ENCODE measurements around the gene KLHL6.
A peak's percentile ranks its signal among the peaks of the same experiment; 100 is the strongest.

Gene KLHL6

GRCh38 chr3:183564046-183564445 lies 8.5 kb upstream of the KLHL6 start:
- DNase-seq: no peak

GRCh38 chr3:183563536-183563874 lies 8.0 kb upstream of the KLHL6 start:
- DNase-seq: no peak

GRCh38 chr3:183560607-183561006 lies 5.1 kb upstream of the KLHL6 start:
- no peak for DNase-seq

DNA sequence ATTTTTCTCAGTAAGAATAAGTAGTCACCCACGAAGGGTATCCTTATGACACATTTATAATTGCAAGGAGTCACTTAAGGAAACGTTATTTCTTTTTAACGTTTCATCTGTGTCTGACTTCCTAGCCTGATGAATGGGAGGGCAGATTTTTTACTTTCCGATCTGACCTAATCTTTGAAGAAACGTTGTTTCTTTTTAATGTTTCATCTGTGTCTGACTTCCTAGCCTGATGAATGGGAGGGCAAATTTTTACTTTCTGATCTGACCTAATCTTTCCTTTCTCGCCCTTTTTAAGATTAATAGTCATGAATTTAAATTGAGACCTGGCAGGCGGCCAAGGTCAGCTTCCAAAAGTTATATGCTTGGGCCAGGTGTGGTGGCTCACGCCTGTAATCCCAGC lies 3.0 kb upstream of the KLHL6 start:
- no peak for DNase-seq

DNA sequence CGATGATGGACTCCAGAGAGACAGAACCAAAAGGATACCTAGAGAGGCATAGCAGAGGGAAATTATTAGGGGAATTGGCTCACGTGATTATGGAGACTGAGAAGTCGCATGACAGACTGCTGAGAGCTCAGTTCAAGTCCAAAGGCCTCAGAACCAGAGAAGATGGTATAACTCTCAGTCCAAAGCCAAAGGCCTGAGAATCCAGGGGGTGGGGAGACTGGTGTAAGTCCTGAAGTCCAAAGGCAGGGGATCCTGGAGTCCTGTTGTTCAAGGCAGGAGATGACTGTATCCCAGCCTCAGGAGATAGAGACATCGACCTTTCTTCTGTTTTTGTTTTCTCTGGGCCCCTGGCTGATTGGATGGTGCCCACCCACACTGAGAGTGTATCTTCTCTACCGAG lies 1.2 kb upstream of the KLHL6 start:
- no peak for DNase-seq

DNA sequence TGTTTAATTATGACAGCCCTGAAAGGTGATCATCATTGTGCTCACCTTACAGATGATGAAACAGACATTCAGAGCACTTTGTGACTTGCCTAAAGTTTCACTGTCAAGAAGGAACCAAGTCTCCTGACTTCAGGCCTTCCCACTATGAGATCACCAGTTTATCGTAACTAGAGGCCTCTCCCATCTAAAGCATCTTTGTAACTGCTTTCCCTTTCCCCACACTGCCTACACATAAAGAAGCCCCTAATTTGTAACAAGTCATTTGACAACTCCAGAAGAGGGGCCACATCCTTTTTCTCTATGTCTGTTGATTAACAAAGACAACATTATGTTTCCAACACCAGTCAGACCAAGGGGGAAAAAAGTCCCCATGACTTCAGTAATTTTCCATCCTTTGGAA lies 1.1 kb downstream of the KLHL6 start:
- DNase-seq: no peak

DNA sequence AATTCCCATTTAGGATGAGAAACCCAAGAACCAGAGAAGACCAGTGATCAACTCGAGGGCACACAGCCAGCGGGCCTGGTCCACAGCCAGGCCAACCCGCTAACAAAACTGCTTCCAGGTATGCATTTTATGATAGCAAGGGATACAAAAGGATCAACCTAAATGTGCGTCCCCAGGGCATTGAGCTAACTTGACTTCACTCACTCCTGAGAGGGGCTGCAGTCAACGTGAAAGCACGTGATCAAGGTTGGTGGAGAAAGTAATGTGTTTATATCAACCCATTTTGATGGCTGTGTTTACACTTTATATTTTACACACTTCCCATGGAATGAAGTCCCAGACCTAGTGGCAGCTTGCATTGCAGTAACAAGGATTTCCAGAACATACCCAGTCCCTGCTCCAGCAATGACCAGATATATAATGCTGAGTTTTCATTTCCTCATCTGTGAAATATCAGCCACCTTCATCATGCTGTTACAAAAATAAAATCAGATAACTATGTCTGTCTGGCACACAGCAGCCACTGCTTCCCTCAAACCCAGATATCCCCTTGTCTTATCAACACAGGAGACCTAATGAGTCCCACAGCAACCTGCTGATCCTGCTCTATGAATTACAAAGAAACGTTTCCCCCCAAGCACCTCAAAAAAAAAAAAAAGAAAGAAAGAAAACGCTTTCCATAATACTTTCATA lies 2.0 kb downstream of the KLHL6 start:
- DNase-seq: no peak

- DNase-seq: no peak
Measured at GRCh38 chr3:183551930-183552329, 3.6 kb downstream of the KLHL6 start.

DNA sequence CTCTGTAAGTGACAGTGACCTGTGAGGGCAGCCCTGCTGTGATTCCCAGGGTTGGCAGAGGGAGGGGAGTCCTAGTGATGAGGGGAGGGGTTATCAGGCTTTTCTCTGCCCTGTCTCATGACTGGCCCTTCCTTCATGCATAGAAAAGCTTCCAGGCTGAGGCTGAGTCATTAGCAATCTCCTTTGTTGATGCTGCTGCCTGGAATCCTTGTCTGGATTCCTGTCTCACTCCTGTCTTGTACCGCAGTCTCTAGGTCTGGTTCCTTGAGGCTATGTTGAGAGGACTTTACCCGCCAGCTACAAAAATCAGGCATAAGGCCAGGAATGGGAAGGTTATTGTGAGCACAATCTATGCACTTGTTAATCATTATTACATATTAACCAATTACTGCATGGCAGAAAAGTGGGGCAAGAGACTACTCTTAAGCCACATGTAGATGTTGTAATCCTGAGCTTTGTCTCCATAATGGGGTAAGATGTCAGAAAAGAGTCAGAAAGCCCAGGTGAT lies 7.2 kb downstream of the KLHL6 start:
- DNase-seq: peak; percentile 40

DNA sequence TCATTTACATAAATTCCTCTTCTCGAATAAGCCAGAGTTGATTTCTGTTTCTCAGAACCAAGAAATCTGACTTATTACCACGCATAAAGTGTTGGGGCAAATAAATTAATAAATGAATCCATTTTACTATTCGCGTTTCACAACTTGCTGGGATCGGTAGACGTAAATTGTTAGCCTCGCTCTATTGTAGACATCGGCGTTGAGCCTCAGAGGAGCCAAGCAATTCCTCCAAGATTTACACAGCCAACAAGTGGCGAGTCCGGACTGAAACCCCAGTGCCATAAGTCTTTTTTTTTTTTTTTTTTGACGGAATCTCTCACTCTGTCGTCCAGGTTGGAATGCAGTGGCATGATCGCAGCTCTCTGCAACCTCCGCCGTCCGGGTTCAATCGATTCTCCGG lies 8.9 kb downstream of the KLHL6 start:
- no peak for DNase-seq

GRCh38 chr3:183545708-183546107 lies 9.8 kb downstream of the KLHL6 start:
- DNase-seq: no peak

- no peak for DNase-seq
Measured at GRCh38 chr3:183542355-183542754, 13.2 kb downstream of the KLHL6 start.

GRCh38 chr3:183541738-183542137 lies 13.8 kb downstream of the KLHL6 start:
- DNase-seq: no peak

- no peak for DNase-seq
Measured at GRCh38 chr3:183541235-183541655, 14.3 kb downstream of the KLHL6 start.

- no peak for DNase-seq
Measured at GRCh38 chr3:183540501-183541234, 14.8 kb downstream of the KLHL6 start.

DNA sequence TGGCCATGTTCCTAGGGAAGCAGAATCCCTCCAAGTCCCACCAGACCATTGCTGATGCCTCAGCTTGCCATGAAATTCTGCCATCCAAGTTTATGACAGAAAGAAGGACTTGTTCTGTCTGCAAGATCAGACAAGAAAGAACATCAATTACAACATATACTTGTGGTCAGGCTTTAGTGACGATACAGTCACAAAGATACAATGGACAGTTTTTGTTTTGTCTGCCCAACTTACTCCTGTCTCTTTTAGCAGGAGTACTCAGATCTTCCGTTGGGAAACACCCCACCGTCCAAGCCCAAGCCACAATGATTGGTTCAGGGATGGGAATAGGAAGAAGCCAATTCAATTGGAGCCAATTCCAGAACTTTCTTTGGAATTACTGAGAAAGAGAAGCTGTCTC lies 15.7 kb downstream of the KLHL6 start:
- no peak for DNase-seq

DNA sequence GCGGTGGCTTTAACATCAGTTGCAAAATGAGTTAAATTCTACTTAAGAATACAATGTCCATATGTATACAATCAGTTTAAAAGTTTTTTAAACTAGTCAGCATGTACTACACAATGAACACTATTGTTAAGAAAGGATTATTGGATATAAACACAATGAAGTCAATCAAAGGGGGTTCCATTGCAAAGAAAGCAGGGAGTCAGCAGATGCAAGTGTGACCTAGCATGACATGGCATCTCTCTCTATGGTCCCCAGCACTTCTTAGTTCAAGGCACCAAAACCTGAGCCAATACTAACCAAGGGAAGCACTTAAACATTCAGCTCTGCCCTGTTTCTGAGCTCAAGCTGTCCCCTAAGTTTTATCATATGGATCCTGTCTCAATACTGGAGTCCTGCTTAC lies 17.0 kb downstream of the KLHL6 start:
- DNase-seq: no peak

DNA sequence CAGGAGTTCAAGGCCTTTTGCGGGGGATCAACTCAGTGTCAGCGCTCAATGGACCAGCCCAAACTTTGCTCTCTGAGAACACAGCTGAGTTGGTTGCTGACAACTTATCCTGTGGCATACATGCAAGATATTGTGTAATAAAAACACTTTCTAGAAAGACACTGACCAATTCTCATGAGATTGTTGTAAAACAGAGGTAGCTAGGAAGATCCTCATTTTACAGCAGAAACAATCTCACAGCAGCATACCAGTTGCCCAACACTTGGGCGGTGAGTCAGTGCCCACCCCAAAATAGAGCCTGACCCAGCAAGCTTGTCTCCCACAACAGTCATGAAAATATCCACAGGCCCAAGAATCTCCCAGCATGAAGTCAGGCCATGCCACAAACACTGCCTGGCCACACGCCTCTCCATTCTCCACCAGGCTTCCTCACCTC lies 18.2 kb downstream of the KLHL6 start:
- no peak for DNase-seq

- no peak for DNase-seq
Measured at GRCh38 chr3:183536238-183536880, 19.1 kb downstream of the KLHL6 start.

DNA sequence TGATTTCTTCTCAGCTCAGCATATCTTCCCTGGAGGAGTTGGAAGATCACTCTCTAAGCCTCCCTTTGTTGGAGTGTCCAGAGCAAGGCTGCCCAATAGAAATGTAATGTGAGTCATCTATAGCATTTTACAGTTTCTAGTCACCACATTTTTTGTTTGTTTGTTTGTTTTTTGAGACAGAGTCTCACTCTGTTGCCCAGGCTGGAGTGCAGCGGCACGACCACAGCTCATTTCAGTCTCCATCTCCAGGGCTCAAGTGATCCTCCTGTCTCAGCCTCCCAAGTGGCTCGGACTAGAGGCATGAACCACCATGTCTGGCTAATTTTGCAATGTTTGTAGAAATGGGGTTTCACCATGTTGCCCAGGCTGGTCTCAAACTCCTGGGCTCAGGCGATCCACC lies 21.3 kb downstream of the KLHL6 start:
- no peak for DNase-seq

GRCh38 chr3:183533412-183534132 lies 21.9 kb downstream of the KLHL6 start:
- no peak for DNase-seq

DNA sequence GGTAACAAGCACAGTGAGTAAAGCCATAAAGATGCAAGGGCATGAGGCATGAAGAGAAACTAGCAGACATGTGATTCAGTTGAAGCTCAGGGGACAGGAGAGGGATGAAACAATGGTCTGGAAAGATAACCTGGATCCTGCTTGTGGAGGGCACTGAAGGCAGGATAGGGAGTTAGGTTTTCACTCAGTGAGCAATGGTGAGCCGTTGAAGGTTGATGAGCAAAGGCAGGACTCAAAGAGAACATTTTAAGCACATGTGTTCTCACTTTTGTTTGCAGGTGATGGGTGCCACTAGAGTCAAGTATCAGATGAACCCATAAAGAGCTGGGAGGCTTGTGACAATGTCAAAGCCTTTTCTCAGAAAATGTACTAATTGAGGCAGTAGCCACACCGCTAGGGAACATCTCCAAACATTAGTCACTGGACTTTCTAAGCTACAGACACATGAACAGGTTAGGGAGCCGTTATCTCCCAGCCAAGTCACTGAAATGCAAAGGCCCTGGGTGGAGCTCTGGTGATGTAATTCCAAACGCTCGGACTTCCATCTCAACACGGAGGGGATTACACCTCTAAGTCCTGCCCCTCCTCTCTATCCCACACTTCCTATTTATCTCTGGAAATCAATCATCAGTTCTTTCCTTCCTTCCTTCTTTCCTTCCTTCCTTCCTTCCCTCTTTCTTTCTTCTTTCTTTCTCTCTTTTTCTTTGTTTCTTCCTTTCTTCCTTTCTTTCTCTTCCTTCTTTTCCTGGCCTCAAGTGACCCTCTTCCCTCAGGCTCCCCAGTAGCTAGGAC lies 22.7 kb downstream of the KLHL6 start:
- no peak for DNase-seq

DNA sequence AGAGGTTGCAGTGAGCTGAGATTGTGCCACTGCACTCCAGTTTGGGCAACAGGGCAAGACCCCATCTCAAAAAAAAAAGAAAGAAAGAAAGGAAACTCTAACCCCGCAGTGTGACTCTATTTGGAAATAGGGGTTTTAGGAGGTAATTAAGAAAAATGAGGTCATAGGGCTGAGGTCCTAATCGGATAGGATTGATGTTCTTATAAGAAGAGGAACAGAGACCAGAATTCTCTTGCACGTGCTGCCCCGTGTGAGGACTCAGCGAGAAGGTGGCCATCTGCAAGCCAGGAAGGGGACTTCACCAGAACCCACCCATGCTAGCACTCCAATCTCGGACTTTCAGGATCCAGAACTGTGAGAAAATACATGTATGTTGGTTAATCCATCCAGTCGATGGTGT lies 25.8 kb downstream of the KLHL6 start:
- DNase-seq: no peak

All from activated CD8-positive, alpha-beta memory T cell treated with anti-CD3 and anti-CD28 coated beads for 24 hours (primary cell).